G401 (cell line): Measurements from ENCODE around the gene FIP1L1. TPM values are rescaled to one million over a fixed set of nuclear protein-coding genes. Genes with fewer than 3 reads are reported as not detected.
"Not testable (repeated sequence)": the region's sequence is repeated elsewhere in the genome, so short reads cannot be mapped to it uniquely, and the experiment has no call there.

Experiments
- DNase-seq: peaks from one replicate; pipeline ENCODE4 v3.0.0-alpha.2; 2015; ENCODE audit warnings: low spot score
- in situ Hi-C: cut with HindIII; loops from 2 replicates; pipeline ENCODE4 v1.10.0; 2016; ENCODE audit warnings: low sequenced_read_pairs, mixed read lengths
- total RNA-seq: library from RNA; depleted of rRNA; stranded (reverse); fragments of >200 nt; shearing (Covaris generic); gene quantifications from 2 replicates; pipeline ENCODE4 v1.2.3, GENCODE V29; 2014; rRNA removed

Gene FIP1L1, protein sequence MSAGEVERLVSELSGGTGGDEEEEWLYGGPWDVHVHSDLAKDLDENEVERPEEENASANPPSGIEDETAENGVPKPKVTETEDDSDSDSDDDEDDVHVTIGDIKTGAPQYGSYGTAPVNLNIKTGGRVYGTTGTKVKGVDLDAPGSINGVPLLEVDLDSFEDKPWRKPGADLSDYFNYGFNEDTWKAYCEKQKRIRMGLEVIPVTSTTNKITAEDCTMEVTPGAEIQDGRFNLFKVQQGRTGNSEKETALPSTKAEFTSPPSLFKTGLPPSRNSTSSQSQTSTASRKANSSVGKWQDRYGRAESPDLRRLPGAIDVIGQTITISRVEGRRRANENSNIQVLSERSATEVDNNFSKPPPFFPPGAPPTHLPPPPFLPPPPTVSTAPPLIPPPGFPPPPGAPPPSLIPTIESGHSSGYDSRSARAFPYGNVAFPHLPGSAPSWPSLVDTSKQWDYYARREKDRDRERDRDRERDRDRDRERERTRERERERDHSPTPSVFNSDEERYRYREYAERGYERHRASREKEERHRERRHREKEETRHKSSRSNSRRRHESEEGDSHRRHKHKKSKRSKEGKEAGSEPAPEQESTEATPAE
- total RNA-seq, result 43.3 and 63.8 TPM in 2 replicates

DNA sequence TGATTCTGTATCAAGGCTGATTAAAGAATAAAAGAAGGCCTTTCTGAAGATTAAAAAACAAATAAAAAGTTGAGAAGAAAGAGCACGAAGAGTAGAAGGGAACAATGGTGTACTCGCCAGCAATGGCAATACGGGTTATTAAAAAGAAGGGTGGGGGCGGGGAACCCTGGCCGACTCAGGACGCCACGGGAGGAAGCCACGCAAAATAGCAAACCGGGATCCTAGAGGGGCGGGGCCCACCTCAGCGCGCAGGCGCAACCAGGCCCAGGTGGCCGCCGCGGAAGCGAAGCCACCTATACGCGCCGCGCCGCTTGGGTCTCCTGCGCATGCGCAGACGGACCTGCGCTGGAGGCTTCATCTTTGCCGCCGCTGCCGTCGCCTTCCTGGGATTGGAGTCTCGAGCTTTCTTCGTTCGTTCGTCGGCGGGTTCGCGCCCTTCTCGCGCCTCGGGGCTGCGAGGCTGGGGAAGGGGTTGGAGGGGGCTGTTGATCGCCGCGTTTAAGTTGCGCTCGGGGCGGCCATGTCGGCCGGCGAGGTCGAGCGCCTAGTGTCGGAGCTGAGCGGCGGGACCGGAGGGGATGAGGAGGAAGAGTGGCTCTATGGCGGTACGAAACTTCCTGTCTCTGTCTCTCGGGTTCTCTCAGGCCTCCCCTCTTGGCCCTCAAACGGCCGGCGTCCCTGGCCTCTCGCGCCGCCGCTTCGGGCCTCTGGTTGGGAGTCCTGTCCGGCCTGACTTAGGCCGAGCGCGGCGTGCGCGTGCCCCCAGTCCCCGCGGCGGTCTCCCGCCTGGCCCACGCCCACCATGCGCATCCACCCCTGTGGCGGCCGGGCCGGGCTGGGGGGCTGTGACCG, at the start of gene FIP1L1:
TSS of gene FIP1L1 (plus strand) at position 323 of the 852 bp plus-strand sequence. CDS start at position 521, 198 bp downstream.
- peak; percentile 92 for DNase-seq
- in situ Hi-C loops, result no loop called here

DNA sequence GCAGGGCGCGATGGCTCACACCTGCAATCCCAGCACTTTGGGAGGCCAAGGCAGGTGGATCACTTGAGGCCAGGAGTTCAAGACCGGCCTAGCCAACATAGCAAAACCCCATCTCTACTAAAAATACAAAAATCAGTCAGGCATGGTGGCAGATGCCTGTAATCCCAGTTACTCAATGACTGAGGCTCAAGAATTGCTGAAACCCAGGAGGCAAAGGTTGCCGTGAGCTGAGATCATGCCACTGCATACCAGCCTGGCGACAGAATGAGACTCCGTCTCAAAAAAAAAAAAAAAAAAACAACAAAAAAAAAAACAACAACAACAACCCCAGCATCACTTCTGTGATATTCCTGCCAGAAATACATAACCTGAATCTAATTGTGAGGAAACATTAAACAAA, 42.5 kb upstream of the FIP1L1 start:
- DNase-seq, in situ Hi-C loops: not testable (repeated sequence)

DNA sequence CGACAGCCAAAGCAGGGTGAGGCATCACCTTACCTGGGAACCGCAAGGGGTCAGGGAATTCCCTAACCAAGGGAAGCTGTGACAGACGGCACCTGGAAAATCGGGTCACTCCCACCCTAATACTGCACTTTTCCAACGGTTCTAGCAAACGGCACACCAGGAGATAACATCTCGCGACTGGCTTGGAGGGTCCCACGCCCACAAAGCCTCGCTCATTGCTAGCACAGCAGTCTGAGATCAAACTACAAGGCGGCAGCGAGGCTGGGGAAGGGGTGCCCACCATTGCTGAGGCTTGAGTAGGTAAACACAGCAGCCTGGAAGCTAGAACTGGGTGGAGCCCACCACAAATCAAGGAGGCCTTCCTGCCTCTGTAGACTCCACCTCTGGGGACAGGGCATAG, 37.3 kb upstream of the FIP1L1 start:
- in situ Hi-C loops, result not testable (repeated sequence)

DNA sequence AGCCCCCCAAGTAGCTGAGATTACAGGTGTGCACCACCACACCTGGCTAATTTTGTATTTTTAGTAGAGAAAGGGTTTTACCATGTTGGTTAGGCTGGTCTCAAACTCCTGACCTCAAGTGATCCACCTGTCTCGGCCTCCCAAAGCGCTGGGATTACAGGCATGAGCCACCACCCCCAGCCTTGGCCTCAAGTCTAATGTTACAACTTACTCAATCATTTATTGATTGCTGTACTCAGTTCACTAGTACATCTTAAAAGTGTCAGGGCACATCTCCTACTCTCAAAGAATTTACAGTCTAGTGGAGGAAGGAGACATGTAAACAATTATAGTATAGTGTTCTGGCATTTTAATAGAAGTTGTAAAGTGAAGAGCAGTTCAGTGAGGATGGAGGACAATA, 31.0 kb upstream of the FIP1L1 start:
- DNase-seq, in situ Hi-C loops: not testable (repeated sequence)

More for the DNA sequence above, 37.3 kb upstream of the FIP1L1 start:
- DNase-seq, result not testable (repeated sequence)

DNA sequence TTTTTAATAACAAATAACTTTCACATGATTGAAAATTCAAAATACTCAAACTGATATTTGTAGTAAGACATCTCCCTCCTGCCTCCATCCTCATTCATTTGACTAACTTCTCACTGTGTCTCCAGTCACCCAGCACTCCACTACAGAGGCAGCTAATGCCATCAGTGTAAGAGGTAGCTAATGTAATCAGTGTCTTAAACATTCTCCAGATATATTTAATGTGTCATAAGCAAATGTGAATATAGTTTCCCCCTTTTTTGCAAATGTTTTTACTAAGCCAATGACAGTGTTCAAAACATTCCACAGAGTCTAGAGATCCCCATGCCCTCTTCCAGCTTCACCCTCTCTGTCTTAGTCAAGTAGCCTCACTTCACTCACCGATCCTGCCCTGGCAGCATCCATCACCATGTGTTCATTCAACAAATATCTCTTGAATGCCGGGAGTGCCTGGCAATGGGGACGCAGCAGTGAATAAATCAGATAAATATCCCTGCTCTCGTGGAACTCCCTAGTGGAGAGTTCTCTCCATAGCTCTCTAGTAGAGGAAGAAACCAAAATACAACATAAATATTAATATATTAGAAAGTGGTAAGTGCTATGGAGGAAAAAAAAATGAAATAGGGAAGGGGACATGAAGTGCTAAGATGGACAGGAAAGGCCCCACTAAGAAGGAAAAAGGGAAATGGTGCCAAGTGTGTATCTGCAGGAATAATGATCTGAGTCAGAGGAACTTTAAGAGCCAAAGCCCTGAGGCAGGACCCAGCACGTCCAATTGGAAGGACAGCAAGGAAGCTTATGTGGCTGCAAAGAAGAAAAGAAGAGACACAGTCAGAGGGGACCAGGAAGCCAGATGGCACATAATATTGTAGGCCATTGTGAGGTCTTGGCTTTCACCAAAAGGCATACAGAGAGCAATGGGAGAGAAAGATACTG, 30.3 kb upstream of the FIP1L1 start:
- DNase-seq, result peak; percentile 54

DNA sequence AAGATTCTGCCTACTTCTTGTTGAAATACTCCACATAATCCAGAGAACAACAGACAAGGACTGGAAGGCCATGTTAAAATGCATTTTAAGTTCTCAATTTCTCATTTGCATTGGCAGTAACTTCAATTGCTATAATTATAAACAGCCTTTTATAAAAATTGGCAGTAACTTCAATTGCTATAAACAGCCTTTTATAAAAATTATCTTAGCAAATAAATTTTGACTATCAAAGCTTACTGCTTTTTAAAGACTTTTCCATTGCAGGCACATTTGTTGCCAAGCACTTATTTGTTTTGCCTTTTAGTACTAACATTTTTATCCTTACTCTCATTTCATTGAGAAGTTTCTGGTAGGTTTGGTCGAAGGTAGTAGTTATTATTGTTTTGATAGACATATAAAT, 29.4 kb upstream of the FIP1L1 start:
- no peak for DNase-seq
- in situ Hi-C loops, result no loop called here

More for the DNA sequence above, 30.3 kb upstream of the FIP1L1 start:
- in situ Hi-C loops, result no loop called here

DNA sequence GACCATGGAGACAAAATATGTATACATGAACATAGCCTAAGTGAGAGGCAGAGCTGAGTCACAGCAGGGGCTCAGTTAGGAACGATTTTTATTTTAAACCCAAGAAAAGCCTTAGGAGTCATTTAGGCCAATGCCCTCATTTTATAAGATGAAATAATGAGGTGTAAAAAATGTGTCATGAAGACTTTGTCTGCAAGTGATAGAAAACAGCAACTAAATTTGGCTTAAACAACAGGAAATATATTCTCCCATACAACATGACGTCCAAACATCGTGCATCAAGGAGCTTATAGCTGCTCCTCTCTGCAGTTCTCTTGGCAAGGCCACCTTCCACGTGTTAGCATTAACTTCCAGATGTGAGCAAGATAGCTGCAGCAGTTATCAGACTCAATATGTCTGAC, 28.4 kb upstream of the FIP1L1 start:
- DNase-seq, result no peak
- in situ Hi-C loops, result no loop called here

DNA sequence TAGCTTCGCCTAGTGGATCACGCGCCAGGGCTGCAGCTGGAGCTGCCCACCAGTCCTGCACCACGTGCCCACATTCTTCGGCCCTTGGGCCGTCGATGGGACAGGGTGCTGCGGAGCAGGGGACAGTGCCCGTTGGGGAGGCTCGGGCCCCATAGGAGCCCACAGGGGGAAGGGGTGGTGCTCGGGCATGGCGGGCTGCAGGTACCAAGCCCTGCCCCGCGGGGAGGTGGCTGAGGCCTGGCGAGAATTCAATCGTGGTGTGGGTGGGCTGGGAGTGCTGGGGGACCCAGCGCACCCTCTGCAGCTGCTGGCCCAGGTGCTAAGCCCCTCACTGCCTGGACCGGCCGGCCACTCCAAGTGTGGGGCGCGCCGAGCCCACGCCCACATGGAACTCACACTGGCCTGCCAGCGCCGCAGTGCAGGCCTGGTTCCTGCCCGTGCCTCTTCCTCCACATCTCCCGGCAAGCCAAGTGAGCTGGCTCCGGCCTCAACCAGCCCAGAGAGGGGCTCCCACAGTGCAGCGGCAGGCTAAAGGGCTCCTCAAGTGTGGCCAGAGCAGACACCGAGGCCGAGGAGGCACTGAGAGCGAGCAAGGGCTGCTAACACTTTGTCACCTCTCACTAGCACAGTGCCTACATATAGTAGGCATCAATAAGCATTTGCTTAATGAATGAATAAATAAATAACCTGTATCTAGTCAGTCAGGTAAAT, 23.3 kb upstream of the FIP1L1 start:
- in situ Hi-C loops, result no loop called here
- no peak for DNase-seq

DNA sequence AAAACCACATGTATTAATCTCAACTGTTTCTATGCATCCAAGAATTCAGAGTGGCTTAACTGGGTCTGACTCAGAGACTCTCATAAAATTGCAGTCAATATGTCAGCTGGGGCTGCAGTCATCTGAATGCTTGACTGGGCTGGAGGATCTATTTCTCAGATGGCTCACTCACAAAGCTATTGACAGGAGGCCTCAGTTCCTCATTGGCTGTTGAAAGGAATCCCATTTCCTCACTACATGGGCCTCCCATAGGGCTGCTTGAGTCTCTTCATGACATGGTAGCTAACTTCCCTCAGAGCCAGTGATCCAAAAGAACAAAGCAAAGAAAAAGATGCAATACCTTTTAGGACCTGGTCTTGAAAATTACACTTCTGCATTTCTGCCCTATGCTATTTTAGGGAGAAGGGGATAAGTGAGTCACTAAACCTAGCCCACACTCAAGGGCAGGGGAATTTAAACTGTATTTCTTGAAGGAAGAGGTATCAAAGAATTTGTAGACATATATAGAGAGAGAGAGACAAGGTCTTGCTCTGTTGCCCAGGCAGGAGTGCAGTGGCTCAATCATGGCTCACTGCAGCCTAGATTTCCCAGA, 21.4 kb upstream of the FIP1L1 start:
- no peak for DNase-seq
- in situ Hi-C loops, result no loop called here

DNA sequence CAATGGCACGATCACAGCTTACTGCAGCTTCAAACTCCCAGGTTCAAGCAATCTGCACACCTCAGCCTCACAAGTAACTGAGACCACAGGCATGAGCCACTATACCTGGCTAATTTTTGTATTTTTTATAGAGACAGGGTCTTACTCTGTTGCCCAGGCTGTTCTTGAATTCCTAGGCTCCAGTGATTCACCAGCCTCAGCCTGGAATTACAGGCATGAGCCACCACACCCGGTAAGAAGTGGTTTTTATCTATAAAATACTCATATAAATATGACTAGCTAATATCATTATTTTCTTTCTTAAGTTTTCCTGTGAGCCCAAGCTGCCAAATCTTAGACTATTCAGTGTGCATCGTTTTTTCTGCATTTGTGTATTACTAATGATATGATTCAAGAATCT, 16.0 kb upstream of the FIP1L1 start:
- no peak for DNase-seq
- in situ Hi-C loops, result no loop called here

DNA sequence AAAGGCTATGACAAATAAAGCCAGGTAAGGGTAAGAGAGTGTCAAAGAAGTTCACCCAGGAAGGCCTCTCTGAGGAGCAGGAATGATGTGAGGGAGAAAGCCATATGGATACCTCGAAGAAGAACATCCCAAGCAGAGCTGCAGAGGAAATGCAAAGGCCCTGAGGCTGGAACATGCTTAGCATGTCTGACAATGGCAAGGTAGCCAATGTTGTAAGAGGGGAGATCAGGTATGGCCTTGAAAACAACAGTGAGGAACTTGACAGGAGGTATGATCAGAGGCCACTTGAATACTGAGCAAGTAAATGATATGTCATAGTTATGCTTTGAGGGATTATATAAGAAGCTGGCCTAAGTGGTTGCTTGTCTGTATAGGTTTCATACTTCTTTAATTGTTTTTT, 15.3 kb upstream of the FIP1L1 start:
- in situ Hi-C loops, result no loop called here
- no peak for DNase-seq

DNA sequence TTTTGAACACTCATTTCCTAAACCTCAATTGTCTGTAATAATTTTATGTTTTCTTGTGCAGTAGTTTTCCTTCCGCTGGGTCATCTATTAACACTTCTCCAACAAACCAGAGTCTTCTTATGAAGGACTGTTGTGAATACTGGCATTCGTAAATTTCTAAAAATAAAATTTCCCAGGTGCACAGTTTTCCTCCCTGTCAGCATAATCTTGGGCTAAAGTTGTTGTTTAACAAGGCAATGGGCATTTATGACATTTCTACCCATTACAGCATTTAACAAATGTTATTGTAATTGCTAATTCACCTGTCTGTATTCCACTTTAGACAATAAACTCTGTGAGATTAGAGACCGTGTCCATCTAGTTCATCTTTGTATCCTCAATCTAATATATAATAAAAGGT, 12.8 kb upstream of the FIP1L1 start:
- in situ Hi-C loops, result no loop called here
- DNase-seq, result no peak

DNA sequence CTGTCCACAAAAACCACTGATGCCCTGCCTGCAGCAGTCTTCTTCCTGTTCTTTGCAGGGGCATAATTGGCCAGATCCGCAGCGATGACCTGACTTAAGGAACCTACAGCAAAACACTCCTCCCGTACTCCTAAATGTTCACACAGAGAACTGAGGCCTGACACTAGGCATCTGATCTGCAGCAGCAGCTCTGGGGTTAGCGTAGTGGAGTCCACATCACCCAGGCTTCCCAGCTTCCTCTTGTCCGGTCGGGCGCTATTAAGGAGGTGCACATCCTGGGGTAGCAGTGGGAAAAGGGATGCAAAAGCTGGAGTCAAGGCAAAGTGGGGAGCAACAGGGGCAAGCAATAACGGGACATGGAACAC, 12.3 kb upstream of the FIP1L1 start:
- in situ Hi-C loops, result no loop called here
- DNase-seq, result peak; percentile 8

DNA sequence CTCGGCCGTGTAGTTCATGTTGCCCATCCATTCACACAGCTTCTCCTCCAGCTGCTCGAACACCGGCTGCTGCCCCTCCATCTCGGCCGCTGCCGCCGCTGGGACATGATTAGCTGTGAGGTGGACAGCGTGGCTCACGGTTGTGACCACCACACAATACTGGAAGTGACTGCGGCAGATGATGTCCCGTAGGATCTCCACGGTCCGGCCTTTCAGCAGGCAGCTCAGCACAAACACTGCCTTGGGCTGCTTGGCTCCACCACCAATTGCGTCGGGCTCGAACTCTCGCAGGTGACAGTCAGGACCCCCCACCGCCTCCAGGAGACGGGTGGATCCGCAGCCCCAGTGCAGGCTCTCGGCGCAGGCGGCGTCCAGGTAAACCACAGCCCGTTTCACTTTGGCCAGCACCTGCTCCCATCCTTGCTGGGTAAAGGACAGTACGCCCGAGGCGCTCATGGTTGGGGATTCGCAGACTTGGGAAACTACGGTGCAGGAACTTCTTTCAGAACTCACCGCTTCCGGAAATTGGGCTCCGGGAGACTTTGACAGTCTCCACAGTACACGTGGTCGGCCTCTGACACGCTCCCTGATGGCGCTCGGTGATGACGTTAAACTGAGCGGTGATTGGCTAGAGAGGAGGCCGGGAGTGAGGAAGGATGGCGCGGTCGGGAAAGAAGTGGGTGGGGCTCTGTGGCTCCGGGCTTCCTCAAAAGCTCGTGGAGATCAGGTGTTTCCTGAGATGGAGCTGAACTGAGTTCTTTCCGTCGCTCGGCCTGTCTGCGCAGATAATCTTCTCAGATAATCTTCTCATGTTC, 11.7 kb upstream of the FIP1L1 start, which contains the start of gene SCFD2:
TSS of gene SCFD2 (minus strand) at position 576 of the 815 bp plus-strand sequence.
- DNase-seq, result peak; percentile 98
- in situ Hi-C loops, result no loop called here

DNA sequence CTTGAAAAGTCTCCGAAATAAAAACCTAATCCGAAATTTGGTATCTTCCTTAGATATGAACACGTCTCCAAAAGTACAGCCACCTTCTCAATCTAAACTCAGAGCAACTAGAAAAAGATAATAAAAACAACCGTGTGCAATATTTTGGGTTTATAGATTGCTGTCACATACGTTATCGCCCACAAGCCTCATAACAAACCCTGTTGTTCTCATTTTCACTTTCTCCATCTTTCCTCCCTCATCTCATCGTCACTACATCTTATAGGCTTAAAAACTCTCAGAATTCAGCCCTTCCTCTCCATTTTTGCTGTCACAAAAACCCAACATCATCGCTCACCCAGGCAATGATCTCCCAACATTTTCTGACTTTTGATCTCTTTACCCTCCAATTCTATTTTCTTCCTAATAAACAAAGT, 11.1 kb upstream of the FIP1L1 start:
- DNase-seq, result no peak
- in situ Hi-C loops, result no loop called here

DNA sequence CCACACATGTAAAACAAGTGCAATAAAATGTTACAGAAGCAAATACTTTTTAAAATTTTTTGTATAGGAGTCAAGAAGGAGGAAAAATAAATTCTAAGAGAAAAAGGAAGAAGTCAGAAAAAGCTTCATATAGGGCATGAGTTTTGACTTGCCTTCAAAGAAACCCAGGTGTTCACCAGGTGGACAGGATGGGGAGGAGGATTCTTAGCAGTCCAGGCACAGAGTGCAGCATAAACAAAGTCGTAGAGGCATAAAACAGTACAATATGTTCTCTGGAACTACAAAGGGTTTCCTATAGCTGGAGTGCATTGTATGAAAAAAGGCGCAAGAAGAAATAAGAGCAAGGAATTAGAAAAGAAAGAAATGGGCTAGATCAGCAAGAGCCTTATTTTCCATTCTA, 9.7 kb upstream of the FIP1L1 start:
- in situ Hi-C loops, result no loop called here
- DNase-seq, result no peak

DNA sequence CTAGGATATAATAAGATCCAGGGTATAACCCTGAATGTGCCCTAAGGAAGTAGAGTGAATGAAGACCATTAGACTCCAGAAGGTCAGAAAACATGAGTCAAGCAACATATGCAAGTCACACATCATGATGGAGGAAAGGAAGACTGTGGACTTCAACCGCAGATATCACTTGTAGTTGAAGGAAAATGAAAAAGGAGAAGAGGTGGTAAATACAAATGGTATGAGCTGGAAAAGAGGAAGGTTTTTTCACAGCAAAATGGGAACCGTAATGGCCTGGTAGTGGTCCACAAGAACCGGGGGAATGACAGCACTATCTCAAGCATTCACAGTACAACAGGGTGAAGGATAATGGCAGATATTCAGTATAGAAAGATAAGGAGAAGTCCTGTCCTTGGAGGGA, 6.4 kb upstream of the FIP1L1 start:
- no peak for DNase-seq
- in situ Hi-C loops, result no loop called here
